NCI-H2196 treated with DMSO at 0.1 percent for 48 hours (cell line): ENCODE data around the gene SPRED1.
"Not testable (repeated sequence)": the region's sequence is repeated elsewhere in the genome, so short reads cannot be mapped to it uniquely, and the experiment has no call there.

Source experiments
- DNase-seq: peaks from one replicate; lab custom pipeline; 2025; ENCODE audit not compliant: unreplicated experiment; lab: John Stamatoyannopoulos, UW

SPRED1 gene

DNA sequence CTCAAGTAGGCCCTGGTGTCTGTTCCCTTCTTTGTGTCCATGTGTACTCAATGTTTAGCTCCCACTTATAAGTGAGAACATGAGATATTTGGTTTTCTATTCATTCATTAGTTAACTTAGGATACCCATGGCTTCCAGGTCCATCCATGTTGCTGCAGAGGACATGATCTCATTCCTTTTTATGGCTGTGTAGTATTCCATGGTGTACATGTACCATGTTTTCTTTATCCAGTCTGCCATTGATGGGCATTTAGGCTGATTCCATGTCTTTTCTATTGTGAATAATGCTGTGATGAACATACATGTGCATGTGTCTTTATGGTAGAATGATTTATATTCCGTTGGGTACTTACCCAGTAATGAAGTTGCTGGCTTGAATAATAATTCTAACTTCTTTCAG, 24.6 kb downstream of the SPRED1 start:
- DNase-seq = not testable (repeated sequence)

DNA sequence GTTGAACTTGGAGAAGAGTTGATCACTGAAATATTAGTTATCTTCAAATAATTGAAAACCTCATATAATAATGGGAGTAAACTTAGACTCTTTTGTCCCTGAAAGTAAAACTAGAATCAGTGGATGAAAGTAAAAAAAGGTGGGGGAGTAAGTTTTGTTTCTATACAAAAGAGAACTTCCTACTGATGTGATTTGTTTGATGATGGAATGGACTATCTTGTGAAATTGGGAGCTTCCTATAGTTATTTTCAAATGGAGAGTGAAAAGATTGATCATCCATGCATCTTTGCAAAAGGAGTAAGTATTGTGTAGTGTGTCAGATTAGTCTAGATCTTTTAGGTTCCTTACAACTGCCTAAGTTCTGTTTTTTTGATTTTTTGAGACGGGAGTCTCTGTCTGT, 28.4 kb downstream of the SPRED1 start:
- no peak for DNase-seq

DNA sequence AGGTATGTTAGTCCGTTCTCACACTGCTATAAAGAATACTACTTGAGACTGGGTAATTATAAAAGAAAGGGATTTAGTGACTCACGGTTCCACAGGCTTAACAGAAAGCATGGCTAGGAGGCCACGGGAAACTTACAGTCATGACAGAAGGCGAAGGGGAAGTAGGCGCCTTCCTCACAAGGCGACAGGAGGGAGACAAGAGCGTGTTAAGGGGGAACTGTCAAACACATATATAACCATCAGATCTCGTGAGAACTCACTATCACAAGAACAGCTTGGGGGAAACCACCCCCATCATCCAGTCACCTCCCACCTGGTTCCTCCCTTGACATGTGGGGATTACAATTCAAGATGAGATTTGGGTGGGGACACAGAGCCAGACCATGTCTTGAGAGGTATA, 30.4 kb downstream of the SPRED1 start:
- no peak for DNase-seq

DNA sequence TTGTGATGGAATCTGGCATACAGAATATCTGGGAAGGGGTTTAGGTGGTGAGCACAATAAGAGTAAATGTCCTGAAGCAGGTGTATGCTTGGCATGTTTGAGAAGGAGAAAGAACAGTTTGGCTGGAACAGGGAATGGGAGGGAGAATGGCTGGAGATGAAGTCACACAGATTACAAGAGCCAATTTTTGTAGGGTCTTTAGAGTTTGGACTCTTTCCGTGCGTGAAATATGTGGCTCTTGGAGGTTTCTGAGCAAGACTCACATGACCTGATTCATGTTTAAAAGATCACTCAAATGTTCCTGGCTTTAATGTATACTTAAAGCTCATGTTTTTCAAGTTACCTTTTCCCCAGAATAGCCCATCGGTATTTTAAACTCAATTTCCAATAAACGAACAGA, 32.8 kb downstream of the SPRED1 start:
- DNase-seq = no peak

DNA sequence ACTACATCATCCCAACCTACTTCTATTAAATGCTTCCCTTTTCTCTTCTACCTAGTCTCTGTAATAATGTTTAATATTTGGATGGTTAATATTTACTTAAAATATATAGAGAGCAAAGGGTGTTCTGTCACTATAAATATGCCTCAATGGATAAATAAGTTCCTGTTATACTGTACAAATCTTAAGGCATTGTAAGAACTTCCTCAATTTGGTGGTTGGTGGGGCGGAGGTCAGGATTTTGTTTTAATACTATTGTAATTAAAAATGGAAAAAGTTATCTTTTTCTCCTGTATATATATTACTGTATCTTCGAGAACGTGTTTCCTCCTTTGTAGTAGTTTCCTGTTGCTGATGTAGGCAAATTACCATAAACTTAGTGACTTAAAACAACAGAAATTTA, 41.5 kb downstream of the SPRED1 start:
- DNase-seq = no peak

DNA sequence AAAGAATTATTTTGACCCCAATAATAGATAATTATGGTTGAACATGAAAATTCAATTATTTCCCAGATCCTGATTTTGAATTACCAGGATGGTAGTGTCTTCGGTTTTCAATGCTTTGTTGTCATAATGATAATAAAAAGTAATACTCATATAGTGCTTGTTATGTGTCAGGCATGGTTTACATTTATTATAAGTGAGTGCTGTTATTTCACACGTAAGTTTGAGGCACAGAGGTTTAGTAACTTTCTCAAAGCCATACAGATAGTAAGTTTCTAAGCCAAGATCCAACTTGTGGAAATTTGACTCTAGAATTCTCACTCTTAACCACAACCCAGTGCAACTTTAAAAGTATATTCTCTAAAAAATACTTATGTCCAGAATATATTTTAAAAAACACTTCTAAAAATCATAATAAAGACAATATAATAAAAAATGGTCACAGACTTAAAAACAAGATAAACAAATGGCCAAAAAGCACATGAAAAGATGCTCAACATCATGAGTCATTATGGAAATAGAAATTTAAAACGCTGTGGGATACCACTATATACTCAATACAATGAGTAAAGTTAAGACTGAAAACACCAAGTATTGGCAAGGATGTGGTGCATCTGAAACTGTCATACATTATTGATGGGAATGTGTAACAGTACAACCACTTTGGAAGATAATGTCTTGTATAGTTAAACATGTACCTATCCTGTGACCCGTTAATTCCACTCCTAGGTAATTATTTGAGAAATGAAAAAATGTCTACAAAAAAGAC, 45.2 kb downstream of the SPRED1 start:
- DNase-seq = no peak

DNA sequence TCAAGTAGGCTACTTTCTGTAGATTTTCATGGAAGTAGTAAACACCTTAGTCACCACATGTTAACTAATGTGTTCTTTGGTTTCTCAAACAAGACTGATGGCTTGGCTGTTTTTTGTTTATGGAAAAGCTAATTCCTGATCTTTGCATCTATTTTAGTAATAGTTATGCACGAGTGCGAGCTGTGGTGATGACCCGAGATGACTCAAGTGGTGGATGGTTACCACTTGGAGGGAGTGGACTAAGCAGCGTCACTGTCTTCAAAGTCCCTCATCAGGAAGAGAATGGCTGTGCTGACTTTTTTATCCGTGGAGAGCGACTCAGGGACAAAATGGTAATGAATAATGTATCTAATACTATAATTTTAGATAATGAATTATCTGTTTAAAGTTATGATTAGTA, 46.6 kb downstream of the SPRED1 start:
- DNase-seq = no peak

DNA sequence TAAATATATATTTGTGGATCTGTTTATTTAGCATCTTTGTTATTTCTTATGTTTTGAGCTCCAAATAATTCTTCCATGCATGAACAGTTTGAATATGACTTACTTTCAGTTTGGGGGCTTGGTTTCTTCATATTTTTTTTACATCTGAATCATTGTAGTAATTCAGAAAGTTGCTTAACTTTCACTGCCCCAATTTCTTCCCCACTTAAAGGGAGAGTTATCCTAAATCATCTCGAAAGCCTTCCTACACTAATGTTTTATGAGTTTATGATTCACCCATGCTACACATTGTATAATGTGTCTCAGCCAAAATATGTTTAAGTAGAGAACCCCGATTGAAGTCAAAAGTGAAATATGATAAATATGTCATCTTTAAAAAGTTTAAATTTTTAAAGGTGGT, 47.8 kb downstream of the SPRED1 start:
- DNase-seq = no peak

DNA sequence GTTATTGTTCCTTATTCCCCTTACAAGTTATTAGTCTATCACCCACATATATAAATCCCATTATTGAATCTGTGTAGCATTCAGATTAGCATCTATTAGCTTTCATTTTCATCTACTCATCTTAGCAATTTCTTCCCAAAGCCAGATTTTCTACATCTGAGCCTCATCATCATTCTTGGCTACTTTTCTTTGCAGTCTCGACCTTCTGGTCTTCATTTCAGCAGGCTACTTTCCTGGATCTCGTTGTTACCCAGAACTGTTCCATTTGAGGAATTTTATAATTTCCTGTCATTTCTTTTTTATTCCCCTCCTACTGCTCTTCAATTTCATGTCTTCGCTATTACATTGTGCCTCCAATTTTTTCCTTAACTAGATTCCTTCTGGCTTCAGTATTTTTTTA, 51.8 kb downstream of the SPRED1 start:
- DNase-seq = no peak

DNA sequence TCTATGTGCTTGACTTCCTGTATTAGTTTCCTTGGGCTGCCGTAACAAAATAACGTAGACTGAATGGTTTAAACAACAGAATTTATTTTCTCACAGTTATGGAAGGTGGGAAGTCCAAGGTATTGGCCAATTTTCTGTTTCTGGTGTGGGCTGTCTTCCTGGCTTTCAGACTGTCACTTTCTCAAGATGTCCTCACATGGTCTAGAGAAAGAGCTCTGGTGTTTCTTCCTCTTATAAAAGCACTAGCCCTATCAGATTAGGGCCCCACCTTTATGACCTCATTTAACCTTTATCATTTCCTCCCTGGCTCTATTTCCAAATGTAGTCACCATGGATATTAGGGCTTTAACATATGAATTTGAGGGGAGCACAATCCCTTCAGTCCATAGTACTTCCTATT, 54.6 kb downstream of the SPRED1 start:
- DNase-seq = no peak

DNA sequence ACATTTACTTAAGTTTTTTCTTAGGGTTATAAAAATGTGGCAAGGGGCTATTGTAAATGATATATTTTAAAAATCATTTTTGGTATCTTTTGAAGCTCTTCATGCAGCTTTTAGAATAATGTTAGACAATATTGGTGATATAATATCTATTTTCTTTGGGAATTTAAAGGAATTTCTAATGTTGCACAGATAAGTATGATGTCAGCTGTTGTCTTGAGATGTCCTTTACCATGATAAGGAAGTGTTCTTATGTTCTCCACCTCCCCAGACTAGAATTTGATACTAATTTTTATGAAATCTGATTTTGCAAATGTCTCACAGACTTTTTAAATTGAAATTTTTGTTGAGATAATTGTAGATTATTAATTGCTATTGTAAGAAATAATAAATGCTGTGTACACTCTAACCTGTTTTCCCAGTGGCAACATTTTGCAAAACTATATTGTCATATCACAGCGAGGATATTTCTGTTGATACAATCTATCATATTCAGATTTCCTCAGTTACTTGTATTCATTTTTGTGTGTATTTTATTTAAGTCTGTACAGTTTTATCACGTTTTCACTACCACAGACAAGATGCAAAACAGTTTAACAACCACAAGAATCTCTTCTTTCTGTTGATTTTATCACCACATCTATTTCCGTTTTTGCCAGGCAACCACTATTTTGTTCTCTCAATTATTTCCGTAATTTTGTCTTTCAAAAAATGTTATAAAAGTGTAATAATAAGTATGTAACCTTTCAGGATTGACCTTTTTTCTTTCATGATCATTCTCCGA, 55.4 kb downstream of the SPRED1 start:
- no peak for DNase-seq

DNA sequence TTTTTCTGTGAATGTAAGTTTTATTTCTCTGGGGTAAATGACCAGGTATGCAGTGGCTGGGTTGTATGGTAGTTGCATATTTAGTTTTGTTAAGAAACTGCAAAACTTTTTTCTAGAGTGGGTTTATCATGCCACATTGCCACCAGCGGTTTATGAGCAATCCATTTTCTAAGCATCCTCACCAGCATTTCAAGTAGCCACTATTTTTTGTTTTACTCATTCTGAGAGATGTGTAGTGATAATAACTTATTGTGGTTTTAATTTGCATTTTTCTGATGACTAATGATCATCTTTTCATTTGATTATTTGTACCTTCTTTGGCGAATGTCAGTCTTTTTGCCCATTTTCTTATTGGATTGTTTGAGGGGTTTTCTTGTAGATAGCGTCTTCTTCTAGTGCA, 56.2 kb downstream of the SPRED1 start:
- DNase-seq = no peak

DNA sequence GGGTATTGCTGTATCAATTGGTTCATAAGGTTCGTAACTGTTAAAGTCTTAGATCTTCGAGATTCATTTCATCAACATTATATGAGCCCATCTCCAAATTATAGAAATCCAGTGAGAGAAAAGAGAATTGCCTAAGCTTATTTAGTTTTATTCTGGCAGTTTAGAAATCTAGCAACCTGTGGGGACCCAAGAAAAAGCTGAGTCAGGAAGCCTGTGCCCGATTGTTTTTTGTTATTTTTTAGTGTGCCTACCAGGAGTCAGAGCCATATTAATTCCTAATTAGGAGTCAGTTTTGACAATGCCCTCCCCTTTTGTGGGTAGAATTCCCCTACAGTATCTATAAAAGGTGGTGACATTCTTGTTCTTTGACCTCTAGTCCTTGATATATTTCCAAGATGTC, 59.6 kb downstream of the SPRED1 start:
- no peak for DNase-seq

DNA sequence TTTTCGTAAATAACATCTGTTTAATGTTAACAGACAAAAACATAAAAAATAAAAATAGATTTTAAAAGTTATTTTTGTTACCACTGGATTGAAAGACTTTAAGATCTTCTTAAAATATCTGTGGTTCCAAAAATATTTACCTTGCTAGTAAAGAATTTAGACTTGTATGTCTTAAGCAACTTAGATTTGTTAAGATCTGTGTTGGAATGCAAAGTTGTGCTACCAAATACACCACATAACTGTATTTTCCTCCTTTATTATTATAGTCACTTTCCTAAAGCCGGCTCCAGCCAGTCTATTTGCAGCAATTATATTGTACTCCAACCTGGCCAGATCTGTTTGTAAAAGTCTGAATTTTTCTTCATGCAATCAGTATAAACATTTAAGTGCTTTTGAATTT, 63.7 kb downstream of the SPRED1 start:
- DNase-seq = no peak

DNA sequence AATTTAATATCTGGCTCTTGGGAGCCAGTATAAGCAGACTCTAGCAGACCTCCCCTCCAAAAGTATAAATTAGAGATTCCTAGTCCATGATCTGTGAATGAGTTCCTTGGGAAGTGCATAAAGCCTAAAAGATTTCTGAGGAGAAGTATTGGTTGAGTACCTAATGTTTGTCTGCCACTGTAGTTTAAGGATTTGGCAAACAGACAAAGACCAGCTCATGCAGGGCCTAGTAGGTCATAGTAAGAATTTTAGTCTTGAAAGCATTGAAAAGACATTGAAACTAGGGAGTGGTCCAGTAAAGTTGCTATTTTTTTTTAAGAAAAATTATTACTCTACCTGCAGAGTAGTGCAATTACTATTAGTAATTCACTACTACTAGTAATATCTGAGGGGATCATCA, 67.5 kb downstream of the SPRED1 start:
- no peak for DNase-seq

DNA sequence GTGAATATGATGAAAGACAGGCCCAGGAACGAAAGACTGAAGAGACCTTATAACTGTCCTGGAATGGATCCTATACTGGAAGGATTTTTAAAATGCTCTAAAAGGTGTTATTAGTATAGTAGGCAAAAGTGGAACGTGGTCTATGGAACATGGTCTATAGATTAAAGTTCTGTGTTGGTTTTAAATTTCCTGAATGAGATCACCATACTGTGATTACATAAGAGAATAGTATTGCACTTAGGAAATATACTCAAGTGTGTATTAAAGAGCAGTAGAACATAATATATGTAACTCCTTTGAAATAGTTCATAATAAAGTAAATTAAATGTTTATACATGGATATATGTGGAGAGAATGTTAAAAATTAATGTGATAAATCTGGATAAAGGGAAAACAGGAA, 68.2 kb downstream of the SPRED1 start:
- no peak for DNase-seq

DNA sequence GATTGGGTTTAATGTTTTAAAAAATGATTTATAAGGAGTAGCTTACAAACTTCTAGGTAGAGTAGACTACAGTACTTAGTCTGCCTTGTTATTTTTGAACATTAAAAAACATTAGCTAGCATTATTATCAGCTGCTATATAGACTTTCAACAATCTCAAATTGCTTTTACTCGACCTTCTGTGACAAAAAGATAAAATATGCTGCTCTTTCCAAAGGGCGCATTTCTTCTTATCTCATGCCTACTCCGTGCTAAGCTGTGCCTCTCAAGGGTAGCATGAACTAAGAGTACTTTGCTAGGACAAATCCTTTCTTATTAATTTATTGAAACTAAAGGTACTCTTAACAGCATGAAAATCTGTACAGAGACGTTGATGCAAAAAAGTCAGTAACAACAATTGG, 71.3 kb downstream of the SPRED1 start:
- DNase-seq = no peak

DNA sequence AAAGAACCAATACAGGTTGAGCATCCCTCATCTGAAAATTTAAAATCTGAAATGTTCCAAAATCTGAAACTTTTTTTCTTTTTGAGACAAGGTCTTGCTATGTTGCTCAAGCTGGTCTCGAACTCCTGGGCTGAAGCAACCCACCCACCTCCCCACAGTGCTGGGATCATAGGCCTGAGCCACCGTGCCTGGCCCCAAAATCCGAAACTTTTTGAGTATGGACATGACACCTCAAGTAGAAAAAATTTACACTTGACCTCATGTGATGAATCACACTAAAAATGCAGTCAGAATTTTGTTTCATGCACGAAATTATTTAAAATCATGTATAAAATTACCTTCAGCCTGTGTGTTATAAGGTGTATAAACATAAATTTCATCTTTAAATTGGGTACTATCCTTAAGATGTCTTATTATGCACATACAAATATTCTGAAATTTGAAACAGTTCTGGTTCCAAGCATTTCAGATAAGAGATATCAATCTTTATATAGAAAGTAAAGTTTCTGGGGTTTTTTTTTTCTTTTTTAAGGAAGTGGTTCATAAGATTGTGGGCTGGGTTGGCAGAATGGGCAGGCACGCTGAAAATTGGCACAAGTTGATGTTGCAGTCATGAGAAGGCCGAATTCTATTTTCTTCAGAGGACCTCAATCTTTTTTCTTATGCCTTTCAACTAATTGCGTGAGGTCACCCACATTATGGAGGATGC, 72.5 kb downstream of the SPRED1 start:
- DNase-seq = no peak

DNA sequence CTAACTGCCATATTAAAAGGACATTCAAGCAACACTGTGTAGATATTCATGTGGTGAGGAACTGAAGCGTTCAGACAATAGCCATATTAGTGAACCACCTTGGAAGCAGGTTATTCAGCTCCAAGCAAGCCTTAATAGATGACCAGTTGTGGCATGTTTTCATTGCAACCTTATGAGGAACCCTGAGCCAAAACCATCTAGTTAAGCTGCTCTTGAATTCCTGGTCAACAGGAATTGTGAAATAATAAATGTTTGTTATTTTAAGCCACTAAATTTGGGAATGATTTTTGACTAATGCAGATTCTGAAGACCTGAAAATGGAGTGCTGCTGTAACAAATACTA, 73.0 kb downstream of the SPRED1 start:
- DNase-seq = no peak

DNA sequence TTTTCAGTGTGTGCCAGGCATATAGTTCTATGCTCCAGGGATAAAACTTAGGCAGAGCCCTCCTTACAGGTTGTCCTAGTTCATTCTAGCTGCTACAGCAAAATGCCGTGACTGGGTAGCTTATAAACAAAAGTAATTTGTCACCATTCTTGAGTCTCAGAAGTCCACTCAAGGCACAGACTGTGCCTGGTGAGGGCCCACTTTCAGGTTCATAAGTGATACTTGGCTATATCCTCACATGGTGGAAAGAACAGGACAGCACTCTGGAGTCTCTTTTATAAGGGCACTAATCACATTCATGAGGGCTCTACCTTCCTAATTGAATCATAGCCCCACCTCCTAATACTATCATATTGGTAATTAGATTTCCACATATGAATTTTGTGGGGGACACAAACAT, 80.1 kb downstream of the SPRED1 start:
- no peak for DNase-seq

DNA sequence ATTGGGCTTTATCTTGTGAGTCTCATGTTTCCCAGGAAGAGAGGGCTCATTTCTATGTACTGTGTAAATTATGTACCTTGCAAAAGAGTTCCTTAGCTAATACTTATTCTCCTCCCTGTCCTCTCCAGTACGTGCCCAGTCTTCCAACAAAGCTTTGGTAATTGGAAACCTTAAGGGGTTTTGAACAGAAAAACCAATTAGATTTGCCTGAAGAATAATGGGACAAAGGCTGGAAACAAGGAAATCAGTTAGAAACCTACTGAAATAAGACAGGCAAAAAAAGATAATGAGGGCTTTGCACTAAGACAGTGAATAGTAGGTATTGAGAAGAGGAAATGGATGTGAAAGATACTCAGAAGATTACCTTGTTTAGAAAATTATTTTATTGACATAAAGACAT, 82.5 kb downstream of the SPRED1 start:
- no peak for DNase-seq

DNA sequence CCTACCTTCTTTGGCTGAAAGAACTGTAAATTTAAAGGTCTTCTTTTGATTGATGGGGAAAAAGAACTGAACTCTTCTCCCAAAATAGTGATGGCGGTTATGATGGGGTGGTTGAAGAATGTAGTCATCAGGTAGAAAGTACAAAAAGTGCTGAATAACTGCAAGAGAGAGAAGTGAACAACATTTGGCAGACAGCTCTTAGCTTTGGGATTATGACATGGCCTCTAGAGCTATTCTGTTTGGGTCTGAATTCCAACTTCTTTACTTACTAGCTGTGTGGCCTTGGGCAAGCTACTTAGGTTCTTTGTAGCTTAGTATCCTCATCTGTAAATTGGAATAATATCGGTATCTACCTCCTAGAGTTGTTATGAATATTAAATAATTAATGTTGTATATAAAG, 91.7 kb downstream of the SPRED1 start:
- DNase-seq = no peak
